K562 (cell line): ENCODE data around the gene CCDC78. TPM values are rescaled to one million over a fixed set of nuclear protein-coding genes. Genes with fewer than 3 reads are reported as not detected.

Experiments used
- CBX1 ChIP-seq: sonication (generic); IDR thresholded peaks from 2 replicates; pipeline ENCODE4 v1.6.1; 2016; ENCODE audit warnings: antibody characterized with exemption, low read depth, mild to moderate bottlenecking
- EGR1 ChIP-seq: fragments of 450-650 bp; conservative IDR thresholded peaks from 2 replicates; pipeline ENCODE4 v1.6.1; 2017; ENCODE audit warnings: mild to moderate bottlenecking
- HNRNPLL ChIP-seq: fragments of 200-400 bp; formaldehyde crosslinking; IDR thresholded peaks from 2 replicates; pipeline ENCODE4 v1.6.1; 2017; ENCODE audit warnings: low read length, low read depth, mild to moderate bottlenecking; ENCODE audit not compliant: poor library complexity, severe bottlenecking
- KDM5B ChIP-seq: fragments of 200-600 bp; sonication (generic); IDR thresholded peaks from 2 replicates; pipeline ENCODE4 v1.6.1; 2012; ENCODE audit warnings: low read depth, mild to moderate bottlenecking, moderate library complexity, low read length, control low read depth, inconsistent platforms; ENCODE audit not compliant: insufficient replicate concordance
- NFIX ChIP-seq: fragments of 250-450 bp; sonication (Bioruptor Pico); IDR thresholded peaks from 2 replicates; pipeline ENCODE4 v1.4.0; 2020; ENCODE audit warnings: low read depth, mild to moderate bottlenecking, moderate library complexity
- RAD21 ChIP-seq, 2 experiments: fragments of 250-450 bp in 1 of 2; fragments of 450-650 bp in 1 of 2; sonication (Bioruptor Pico) in 1 of 2; formaldehyde crosslinking in 1 of 2; IDR thresholded peaks in 1 of 2; conservative IDR thresholded peaks in 1 of 2; 2 replicates each; pipeline versions ENCODE4 v1.4.0 to v1.8.0; 2020 to 2022; ENCODE audit warnings: mild to moderate bottlenecking in 2 of 2, moderate library complexity in 1 of 2
- RCOR1 ChIP-seq, 2 experiments: IDR thresholded peaks; 2 replicates each; pipeline ENCODE4 v1.6.1; 2012; ENCODE audit warnings: low read depth in 2 of 2, low read length in 2 of 2, borderline replicate concordance in 1 of 2, improper control_type of control experiment in 1 of 2
- SREBF1 ChIP-seq: fragments of 150-350 bp; IDR thresholded peaks from 2 replicates; pipeline ENCODE4 v1.6.1; 2014; ENCODE audit warnings: antibody characterized with exemption, low read depth, low read length, borderline replicate concordance
- polyA plus RNA-seq, 8 experiments: library from polyadenylated mRNA; depleted of rRNA in 4 of 8; stranded (reverse) in 5 of 8; unstranded in 3 of 8; fragments of >200 nt; fragmentation: Nextera tagmentation in 2 of 8; fragmentation: Illumina TruSeq in 1 of 8; extraction: Ambion mirVana in 2 of 8; extraction: Trizol in 1 of 8; gene quantifications; 2 replicates each; pipeline versions ENCODE4 v1.2.1 to v1.2.3, GENCODE V29; 2011 to 2014; ENCODE audit warnings: inconsistent platforms in 1 of 8, missing spikeins in 1 of 8
- total RNA-seq, 7 experiments: library from RNA; depleted of rRNA in 6 of 7; stranded (reverse); fragments of >200 nt in 6 of 7; fragmentation: Illumina TruSeq in 2 of 7; extraction: Trizol in 2 of 7; gene quantifications; 2 replicates each; pipeline versions ENCODE4 v1.2.1 to v1.2.3, GENCODE V29; 2011 to 2021; ENCODE audit warnings: low replicate concordance in 1 of 7
- TF ChIP-seq, protein P1 (sequence below), 2 experiments: fragments of 450-650 bp; formaldehyde crosslinking in 1 of 2; IDR thresholded peaks; 2 replicates each; pipeline versions ENCODE4 v1.4.0 to v1.6.1; 2014 to 2020; ENCODE audit warnings: mild to moderate bottlenecking in 2 of 2, borderline replicate concordance in 1 of 2, low read depth in 1 of 2
- TF ChIP-seq, protein P2 (sequence below): fragments of 150-350 bp; IDR thresholded peaks from 2 replicates; pipeline ENCODE4 v1.6.1; 2014; ENCODE audit warnings: low read depth, mild to moderate bottlenecking, low read length, borderline replicate concordance

The CCDC78 gene
- total and polyA plus RNA-seq, 9 of the 15 experiments (the other 6 are each of a cell fraction or from before 2014, with no cell fraction given) = 0.24 to 17.7 (median 2.9) TPM

DNA sequence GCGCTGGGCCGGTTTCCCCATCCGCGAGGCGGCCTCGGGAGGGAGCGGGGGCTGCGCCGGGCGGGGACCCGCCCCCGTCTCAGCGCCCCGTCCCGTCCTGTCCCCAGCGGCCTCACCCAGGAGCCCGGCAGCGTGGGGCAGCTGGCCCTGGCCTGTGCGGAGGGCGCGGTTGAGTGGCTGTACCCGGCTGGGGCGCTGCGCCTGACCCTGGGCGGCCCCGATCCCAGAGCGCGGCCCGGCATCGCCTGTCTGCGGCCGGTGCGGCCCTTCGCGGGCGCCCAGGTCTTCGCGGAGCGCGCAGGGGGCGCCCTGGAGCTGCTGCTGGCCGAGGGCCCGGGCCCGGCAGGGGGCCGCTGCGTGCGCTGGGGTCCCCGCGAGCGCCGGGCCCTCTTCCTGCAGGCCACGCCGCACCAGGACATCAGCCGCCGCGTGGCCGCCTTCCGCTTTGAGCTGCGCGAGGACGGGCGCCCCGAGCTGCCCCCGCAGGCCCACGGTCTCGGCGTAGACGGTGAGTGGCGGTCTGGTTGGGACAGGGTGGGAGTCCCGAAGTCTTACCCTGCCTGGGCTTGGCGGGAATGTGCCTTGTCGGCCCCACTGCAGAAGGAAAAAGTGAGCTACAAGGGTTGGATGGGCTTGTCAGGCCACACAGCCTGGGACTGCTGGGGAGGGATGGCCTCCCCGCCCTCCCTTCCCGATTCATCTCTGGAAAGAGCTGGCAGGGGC is 10.6 kb downstream of the CCDC78 start (continued):
- TF ChIP-seq, protein P1, sequence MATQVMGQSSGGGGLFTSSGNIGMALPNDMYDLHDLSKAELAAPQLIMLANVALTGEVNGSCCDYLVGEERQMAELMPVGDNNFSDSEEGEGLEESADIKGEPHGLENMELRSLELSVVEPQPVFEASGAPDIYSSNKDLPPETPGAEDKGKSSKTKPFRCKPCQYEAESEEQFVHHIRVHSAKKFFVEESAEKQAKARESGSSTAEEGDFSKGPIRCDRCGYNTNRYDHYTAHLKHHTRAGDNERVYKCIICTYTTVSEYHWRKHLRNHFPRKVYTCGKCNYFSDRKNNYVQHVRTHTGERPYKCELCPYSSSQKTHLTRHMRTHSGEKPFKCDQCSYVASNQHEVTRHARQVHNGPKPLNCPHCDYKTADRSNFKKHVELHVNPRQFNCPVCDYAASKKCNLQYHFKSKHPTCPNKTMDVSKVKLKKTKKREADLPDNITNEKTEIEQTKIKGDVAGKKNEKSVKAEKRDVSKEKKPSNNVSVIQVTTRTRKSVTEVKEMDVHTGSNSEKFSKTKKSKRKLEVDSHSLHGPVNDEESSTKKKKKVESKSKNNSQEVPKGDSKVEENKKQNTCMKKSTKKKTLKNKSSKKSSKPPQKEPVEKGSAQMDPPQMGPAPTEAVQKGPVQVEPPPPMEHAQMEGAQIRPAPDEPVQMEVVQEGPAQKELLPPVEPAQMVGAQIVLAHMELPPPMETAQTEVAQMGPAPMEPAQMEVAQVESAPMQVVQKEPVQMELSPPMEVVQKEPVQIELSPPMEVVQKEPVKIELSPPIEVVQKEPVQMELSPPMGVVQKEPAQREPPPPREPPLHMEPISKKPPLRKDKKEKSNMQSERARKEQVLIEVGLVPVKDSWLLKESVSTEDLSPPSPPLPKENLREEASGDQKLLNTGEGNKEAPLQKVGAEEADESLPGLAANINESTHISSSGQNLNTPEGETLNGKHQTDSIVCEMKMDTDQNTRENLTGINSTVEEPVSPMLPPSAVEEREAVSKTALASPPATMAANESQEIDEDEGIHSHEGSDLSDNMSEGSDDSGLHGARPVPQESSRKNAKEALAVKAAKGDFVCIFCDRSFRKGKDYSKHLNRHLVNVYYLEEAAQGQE (IDR thresholded peaks at IDR 0.05; ENCODE audit: borderline replicate concordance) = no peak
- TF ChIP-seq, protein P1 (CRISPR knock-in tag; IDR thresholded peaks at IDR 0.05; ENCODE audit: low read depth) = 0 out of 2 replicates have a peak, but pooled peaks have one; percentile 34
- peak; percentile 24 for TF ChIP-seq HNRNPLL
- TF ChIP-seq RCOR1 (IDR thresholded peaks at IDR 0.05; ENCODE audit: borderline replicate concordance in 1 of 2, low read depth in 2 of 2, low read length in 2 of 2) = 0 out of 4 replicates have a peak, but pooled peaks of 1 of the 2 experiments have one; percentile 4
- TF ChIP-seq, protein P2, sequence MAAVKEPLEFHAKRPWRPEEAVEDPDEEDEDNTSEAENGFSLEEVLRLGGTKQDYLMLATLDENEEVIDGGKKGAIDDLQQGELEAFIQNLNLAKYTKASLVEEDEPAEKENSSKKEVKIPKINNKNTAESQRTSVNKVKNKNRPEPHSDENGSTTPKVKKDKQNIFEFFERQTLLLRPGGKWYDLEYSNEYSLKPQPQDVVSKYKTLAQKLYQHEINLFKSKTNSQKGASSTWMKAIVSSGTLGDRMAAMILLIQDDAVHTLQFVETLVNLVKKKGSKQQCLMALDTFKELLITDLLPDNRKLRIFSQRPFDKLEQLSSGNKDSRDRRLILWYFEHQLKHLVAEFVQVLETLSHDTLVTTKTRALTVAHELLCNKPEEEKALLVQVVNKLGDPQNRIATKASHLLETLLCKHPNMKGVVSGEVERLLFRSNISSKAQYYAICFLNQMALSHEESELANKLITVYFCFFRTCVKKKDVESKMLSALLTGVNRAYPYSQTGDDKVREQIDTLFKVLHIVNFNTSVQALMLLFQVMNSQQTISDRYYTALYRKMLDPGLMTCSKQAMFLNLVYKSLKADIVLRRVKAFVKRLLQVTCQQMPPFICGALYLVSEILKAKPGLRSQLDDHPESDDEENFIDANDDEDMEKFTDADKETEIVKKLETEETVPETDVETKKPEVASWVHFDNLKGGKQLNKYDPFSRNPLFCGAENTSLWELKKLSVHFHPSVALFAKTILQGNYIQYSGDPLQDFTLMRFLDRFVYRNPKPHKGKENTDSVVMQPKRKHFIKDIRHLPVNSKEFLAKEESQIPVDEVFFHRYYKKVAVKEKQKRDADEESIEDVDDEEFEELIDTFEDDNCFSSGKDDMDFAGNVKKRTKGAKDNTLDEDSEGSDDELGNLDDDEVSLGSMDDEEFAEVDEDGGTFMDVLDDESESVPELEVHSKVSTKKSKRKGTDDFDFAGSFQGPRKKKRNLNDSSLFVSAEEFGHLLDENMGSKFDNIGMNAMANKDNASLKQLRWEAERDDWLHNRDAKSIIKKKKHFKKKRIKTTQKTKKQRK = no peak
- TF ChIP-seq NFIX (CRISPR knock-in tag) = no peak
- 0 out of 2 replicates have a peak, but pooled peaks have one; percentile 7 for TF ChIP-seq CBX1
- TF ChIP-seq RAD21 (CRISPR knock-in tag; conservative IDR thresholded peaks at IDR 0.05 in 1 of 2, IDR thresholded peaks at IDR 0.05 in 1 of 2) = peak in 1 of 2 experiments; percentile 59; a peak in 2 of 4 replicates
- TF ChIP-seq SREBF1 = no peak
- TF ChIP-seq EGR1 = 0 out of 2 replicates have a peak, but pooled peaks have one; percentile 9
- TF ChIP-seq KDM5B = peak; percentile 52
